LHCN-M2 (cell line): ENCODE measurements around the gene CPLANE1. TPM values are rescaled to one million over a fixed set of nuclear protein-coding genes. Genes with fewer than 3 reads are reported as not detected.
"Not testable (repeated sequence)": the region's sequence is repeated elsewhere in the genome, so short reads cannot be mapped to it uniquely, and the experiment has no call there.

ENCODE experiments used
- DNase-seq: peaks from one replicate; pipeline ENCODE4 v3.0.0-alpha.2; 2012; ENCODE audit warnings: low read depth
- total RNA-seq: library from RNA; depleted of rRNA; stranded (reverse); fragments of >200 nt; gene quantifications from 2 replicates; pipeline ENCODE4 v1.2.3, GENCODE V29; 2014

Gene CPLANE1
- total RNA-seq, 1 experiment from 2014 or later: 36.4 TPM

- peak; percentile 68 for DNase-seq
Measured at GRCh38 chr5:37208883-37209797, 40.0 kb downstream of the CPLANE1 start.

- DNase-seq: no peak
Measured at GRCh38 chr5:37207802-37208201, 41.4 kb downstream of the CPLANE1 start.

- no peak for DNase-seq
Measured at GRCh38 chr5:37206736-37207135, 42.4 kb downstream of the CPLANE1 start.

- DNase-seq: peak; percentile 24
Measured at GRCh38 chr5:37198842-37199241, 50.3 kb downstream of the CPLANE1 start.

GRCh38 chr5:37198061-37198460 lies 51.1 kb downstream of the CPLANE1 start:
- no peak for DNase-seq

GRCh38 chr5:37197340-37198050 lies 51.7 kb downstream of the CPLANE1 start:
- DNase-seq: peak; percentile 23

GRCh38 chr5:37190592-37190991 lies 58.6 kb downstream of the CPLANE1 start:
- DNase-seq: no peak

GRCh38 chr5:37189355-37189754 lies 59.8 kb downstream of the CPLANE1 start:
- DNase-seq: no peak

- no peak for DNase-seq
Measured at GRCh38 chr5:37187465-37187977, 61.7 kb downstream of the CPLANE1 start.

- no peak for DNase-seq
Measured at GRCh38 chr5:37184748-37185364, 64.3 kb downstream of the CPLANE1 start.

- peak; percentile 24 for DNase-seq
Measured at GRCh38 chr5:37182667-37183066, 66.5 kb downstream of the CPLANE1 start.

- no peak for DNase-seq
Measured at GRCh38 chr5:37174928-37175327, 74.2 kb downstream of the CPLANE1 start.

GRCh38 chr5:37172957-37173356 lies 76.2 kb downstream of the CPLANE1 start:
- no peak for DNase-seq

- DNase-seq: no peak
Measured at GRCh38 chr5:37170856-37171255, 78.3 kb downstream of the CPLANE1 start.

- DNase-seq: no peak
Measured at GRCh38 chr5:37166197-37166596, 83.0 kb downstream of the CPLANE1 start.

GRCh38 chr5:37165761-37166160 lies 83.4 kb downstream of the CPLANE1 start:
- no peak for DNase-seq

- no peak for DNase-seq
Measured at GRCh38 chr5:37153661-37154060, 95.5 kb downstream of the CPLANE1 start.

- no peak for DNase-seq
Measured at GRCh38 chr5:37146896-37147295, 102.3 kb downstream of the CPLANE1 start.

- no peak for DNase-seq
Measured at GRCh38 chr5:37136694-37137093, 112.5 kb downstream of the CPLANE1 start.

GRCh38 chr5:37135312-37135711 lies 113.9 kb downstream of the CPLANE1 start:
- not testable (repeated sequence) for DNase-seq

- peak; percentile 35 for DNase-seq
Measured at GRCh38 chr5:37133939-37134338, 115.2 kb downstream of the CPLANE1 start.

- DNase-seq: no peak
Measured at GRCh38 chr5:37132646-37133045, 116.5 kb downstream of the CPLANE1 start.
